Tongue (tissue), 2 donors: ENCODE data around the gene SACS. TPM values are rescaled to one million over a fixed set of nuclear protein-coding genes. Genes with fewer than 3 reads are reported as not detected.

Experiments used
- DNase-seq: peaks from one replicate; pipeline ENCODE4 v3.0.0-alpha.2; 2015
- total RNA-seq: library from RNA; depleted of rRNA; stranded (reverse); fragments of >200 nt; gene quantifications from one replicate; pipeline ENCODE4 v1.2.3, GENCODE V29; 2014

Gene SACS
- total RNA-seq, 1 donor from 2014 or later, result 276 TPM

- no peak for DNase-seq
Measured at GRCh38 chr13:23288564-23288963, 144.9 kb downstream of the SACS start.

DNA sequence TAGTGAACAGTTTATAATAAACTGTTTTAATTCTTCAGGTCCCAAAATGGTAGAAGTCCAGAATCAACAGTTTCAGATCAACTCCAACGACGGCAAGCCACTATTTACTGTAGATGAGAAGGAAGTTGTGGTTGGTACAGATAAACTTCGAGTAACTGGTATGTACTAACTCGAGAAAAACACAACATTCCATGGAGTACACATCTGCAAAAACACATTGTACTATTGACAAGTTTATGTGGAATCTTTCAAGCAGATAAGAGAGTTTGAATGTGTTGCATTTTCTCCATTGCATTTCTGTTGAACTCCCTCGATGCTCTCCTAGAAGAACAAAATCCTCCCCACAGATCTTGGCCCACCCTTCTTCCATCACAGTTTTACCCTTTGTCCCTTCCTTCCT, 154.2 kb downstream of the SACS start:
- DNase-seq, result no peak

Other genes starting within 250 kb of the SACS start
- gene TNFRSF19, start 136.7 kb upstream of the SACS start, total RNA-seq, result 34.4 TPM